Stimulated activated CD8-positive, alpha-beta memory T cell treated with anti-CD3 and anti-CD28 coated beads, Interleukin-4, amount 100 ng/mL, for 24 hours (primary cell): ENCODE results near the gene OR4S2.

Source experiments
- DNase-seq: peaks from one replicate; pipeline ENCODE4 v3.0.0-alpha.2; 2020; ENCODE audit warnings: low read depth

Gene OR4S2

GRCh38 chr11:55648027-55648426 lies at the start of gene OR4S2:
Gene OR4S2, plus strand, starts transcription at chr11:55648327. Its CDS starts 2,577 bp downstream, at chr11:55650904.
- no peak for DNase-seq

GRCh38 chr11:55607545-55607944 lies 40.6 kb upstream of the OR4S2 start, which contains the start of gene OR4C11:
Gene OR4C11, minus strand, starts transcription at chr11:55607645. Its CDS starts 3,272 bp downstream, at chr11:55604373.
- DNase-seq, result no peak

GRCh38 chr11:55624531-55624930 lies 23.6 kb upstream of the OR4S2 start:
- no peak for DNase-seq

- DNase-seq, result no peak
Observed at GRCh38 chr11:55634813-55635212, 13.3 kb upstream of the OR4S2 start, which contains the start of gene OR4P4. Gene OR4P4, plus strand, starts transcription at chr11:55635113.

GRCh38 chr11:55652560-55652959 lies 4.4 kb downstream of the OR4S2 start:
- DNase-seq, result no peak

DNA sequence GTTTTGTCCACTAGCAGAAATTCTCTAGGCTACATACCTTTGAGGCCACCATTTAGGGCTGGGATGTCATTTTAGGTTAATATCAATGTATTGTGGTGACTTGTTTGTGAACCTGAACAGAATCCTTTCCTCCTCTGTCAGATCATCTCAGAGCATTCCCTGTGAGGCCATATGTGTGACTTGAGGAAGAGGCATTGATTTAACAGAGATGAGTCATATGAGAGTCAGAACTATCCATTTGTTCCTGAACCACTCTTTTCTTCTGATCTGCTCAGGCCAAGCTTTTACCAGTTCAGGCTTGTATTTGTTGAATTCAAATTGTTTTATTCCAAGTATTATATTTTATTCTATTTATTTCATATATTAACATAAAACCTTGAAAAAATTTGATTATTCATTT lies 7.0 kb downstream of the OR4S2 start:
- DNase-seq, result no peak

GRCh38 chr11:55658031-55658573 lies 10.0 kb downstream of the OR4S2 start:
- no peak for DNase-seq

GRCh38 chr11:55658608-55659007 lies 10.5 kb downstream of the OR4S2 start:
- DNase-seq, result no peak

DNA sequence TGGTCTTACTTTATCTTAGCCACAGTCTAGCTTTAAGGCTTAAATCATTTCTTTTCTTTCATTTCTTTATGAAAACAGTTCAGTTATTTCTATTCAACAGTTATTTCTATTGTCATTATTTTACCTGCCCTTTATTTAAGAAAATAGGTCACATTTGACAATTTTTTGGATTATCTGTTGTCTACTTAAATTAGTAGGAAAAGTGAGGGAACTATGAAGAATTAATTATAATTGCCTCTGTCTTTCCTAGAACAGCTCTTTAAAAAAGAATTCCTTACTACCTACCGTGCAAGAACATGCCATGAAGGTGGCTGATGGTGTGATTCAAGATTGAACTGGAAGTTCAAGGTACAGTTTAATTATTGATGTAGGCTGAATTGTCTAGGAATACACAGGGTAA lies 13.8 kb downstream of the OR4S2 start, which contains the start of gene OR4C6:
Gene OR4C6, plus strand, starts transcription at position 301 of the 400 bp plus-strand sequence. CDS start 2,966 bp downstream, outside the sequence.
- no peak for DNase-seq

- DNase-seq, result no peak
Observed at GRCh38 chr11:55669376-55669775, 21.2 kb downstream of the OR4S2 start.

DNA sequence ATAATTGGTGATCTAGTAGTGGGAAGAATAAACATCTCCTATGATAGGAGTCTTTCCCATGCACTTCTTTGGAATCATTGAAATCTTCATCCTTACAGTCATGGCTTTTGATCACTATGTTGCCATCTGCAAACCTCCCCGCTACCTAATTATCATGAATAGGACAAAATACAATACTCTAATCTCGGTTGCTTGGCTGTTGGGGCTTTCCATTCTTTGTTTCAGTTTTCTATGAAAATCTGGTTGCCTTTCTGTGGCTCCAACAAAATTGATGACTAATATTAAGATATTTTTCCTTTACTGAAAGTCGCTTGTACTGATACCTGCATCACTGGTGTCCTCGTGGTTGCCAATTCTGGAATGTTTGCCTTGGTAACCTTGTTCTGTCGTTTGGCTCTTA lies 25.7 kb downstream of the OR4S2 start:
- DNase-seq, result no peak

- DNase-seq, result no peak
Observed at GRCh38 chr11:55697817-55698216, 49.7 kb downstream of the OR4S2 start.

- DNase-seq, result no peak
Observed at GRCh38 chr11:55701429-55701828, 53.3 kb downstream of the OR4S2 start.
